Measurements from ENCODE around the gene FCRLA. TPM values are rescaled to one million over a fixed set of nuclear protein-coding genes. Genes with fewer than 3 reads are reported as not detected.

The FCRLA gene
- total and polyA plus RNA-seq, 2 donors (not counting 1 experiment from before 2014, with no cell fraction given): 140 to 248 TPM

DNA sequence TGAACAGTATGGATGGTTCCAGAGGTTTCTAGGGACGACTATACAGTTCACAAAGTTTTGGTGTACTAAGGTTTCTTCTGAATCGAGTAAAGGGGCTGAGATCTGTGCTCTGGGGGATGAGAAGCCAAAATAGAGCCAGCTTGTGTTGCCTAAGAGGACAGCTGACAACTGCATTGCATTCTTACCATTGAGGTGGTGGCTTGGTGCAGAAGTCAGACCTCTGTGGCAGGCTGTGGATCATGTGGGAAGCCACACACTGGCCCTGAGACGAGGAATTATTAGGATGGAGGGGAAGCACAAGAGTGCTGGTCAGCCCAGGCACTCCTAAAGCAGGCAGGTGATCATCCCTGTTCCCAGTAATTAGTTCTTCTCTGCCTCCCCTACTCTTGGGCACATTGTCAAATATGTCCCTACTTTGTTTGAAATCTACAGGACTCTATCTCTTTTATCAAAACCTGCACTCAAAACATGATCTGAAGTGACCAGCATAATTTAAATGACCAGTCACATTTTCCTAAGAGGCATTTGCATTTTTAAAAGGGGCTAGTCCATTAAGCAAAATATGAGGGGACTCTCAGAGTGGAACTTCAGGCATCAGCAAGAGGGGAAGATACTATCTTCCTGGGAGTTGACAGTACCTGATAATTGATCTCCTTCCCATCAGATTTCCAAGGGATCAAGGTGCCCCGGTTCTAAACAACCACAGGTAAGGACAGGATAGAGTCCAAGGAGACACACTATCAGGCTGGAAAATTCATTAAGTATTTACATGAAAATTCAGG, 14.1 kb downstream of the FCRLA start, which contains the start of gene FCRLB:
Gene FCRLB (plus strand): TSS at position 589 of the 782 bp plus-strand sequence. CDS start 1,129 bp downstream, outside the sequence.
- peaks cover 50 to 61% of the 10 kb centered on the region in 2 donors for H3K4me1 ChIP-seq (ENCODE audit: control insufficient read depth in 2 of 2, insufficient read depth in 2 of 2, low read length in 2 of 2)
- no peak within 1 kb of the TSS for H3K4me3 Mint-ChIP-seq
- 71% methylated on average over 2 of the region's 4 CpGs for WGBS (ENCODE audit: insufficient coverage)
- no peaks in the 10 kb centered on the region for H3K79me2 ChIP-seq (ENCODE audit: control insufficient read depth, insufficient read depth, low read length)
- H3K4me2 ChIP-seq (replicated peaks; ENCODE audit: low read depth, low read length, poor library complexity, severe bottlenecking): no peak within 1 kb of the TSS
- TF ChIP-seq, protein P1, sequence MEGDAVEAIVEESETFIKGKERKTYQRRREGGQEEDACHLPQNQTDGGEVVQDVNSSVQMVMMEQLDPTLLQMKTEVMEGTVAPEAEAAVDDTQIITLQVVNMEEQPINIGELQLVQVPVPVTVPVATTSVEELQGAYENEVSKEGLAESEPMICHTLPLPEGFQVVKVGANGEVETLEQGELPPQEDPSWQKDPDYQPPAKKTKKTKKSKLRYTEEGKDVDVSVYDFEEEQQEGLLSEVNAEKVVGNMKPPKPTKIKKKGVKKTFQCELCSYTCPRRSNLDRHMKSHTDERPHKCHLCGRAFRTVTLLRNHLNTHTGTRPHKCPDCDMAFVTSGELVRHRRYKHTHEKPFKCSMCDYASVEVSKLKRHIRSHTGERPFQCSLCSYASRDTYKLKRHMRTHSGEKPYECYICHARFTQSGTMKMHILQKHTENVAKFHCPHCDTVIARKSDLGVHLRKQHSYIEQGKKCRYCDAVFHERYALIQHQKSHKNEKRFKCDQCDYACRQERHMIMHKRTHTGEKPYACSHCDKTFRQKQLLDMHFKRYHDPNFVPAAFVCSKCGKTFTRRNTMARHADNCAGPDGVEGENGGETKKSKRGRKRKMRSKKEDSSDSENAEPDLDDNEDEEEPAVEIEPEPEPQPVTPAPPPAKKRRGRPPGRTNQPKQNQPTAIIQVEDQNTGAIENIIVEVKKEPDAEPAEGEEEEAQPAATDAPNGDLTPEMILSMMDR (IDR thresholded peaks at IDR 0.05): no peak
- no peak for TF ChIP-seq EZH2 (IDR thresholded peaks at IDR 0.05; ENCODE audit: borderline replicate concordance, insufficient read depth, low read depth, low read length, poor library complexity, severe bottlenecking)
- no peaks in the 10 kb centered on the region for H3K36me3 ChIP-seq (replicated peaks in 1 of 2; ENCODE audit: control extremely low read depth in 1 of 2, control insufficient read depth in 1 of 2, extremely low read depth in 1 of 2, insufficient read depth in 2 of 2, low read length in 1 of 2)
- peaks cover 64% of the 10 kb centered on the region for H3K4me1 Mint-ChIP-seq
- no peak within 1 kb of the TSS for H3K27ac Mint-ChIP-seq
- H3K4me3 ChIP-seq (ENCODE audit: control extremely low read depth in 1 of 5, extremely low read depth in 1 of 5, insufficient read depth in 1 of 5, low read depth in 2 of 5, low read length in 4 of 5): no peak within 1 kb of the TSS
- no peaks in the 10 kb centered on the region for H4K20me1 ChIP-seq (ENCODE audit: control insufficient read depth, insufficient read depth, low read length, poor library complexity, severe bottlenecking)
- ChIA-PET POLR2A (interaction anchor here (1.6 to 2.1 kb wide), 2 partner anchors 9 to 14 kb away, joined by 4 to 10 read pairs; partner anchors contain the start of gene FCRLA), CTCF (interaction anchor here (1.3 to 2.0 kb wide), 2 partner anchors 13 to 16 kb away, joined by 4 to 5 read pairs; no protein-coding TSS in a partner anchor)
- no peaks in the 10 kb centered on the region for H3K9me3 Mint-ChIP-seq (ENCODE audit: insufficient read depth)
- H2AFZ ChIP-seq (ENCODE audit: insufficient read depth, low read depth, low read length, poor library complexity, severe bottlenecking): no peak within 1 kb of the TSS
- H3K9me3 ChIP-seq (ENCODE audit: control extremely low read depth in 1 of 3, control insufficient read depth in 2 of 3, insufficient read depth in 1 of 3, low read length in 2 of 3): no peaks in the 10 kb centered on the region
- intact Hi-C loops (cut with micrococcal nuclease): no loop called here
- DNase-seq: no peak
- no peak within 1 kb of the TSS for H3K27ac ChIP-seq (ENCODE audit: low read length in 2 of 2)
- no peak within 1 kb of the TSS for H3K9ac ChIP-seq (ENCODE audit: low read length)
- peaks cover 0 to 7% (median 0%) of the 10 kb centered on the region in 4 experiments for H3K27me3 ChIP-seq (replicated peaks in 1 of 4; ENCODE audit: control extremely low read depth in 1 of 4, control insufficient read depth in 3 of 4, insufficient read depth in 4 of 4, low read length in 3 of 4)
- no peak for ATAC-seq (ENCODE audit: low read depth)
- H3K27me3 Mint-ChIP-seq: no peaks in the 10 kb centered on the region
